Middle frontal gyrus (tissue), 1 donor: Measurements from ENCODE around the gene KLRC3.
"Not testable (repeated sequence)": the region's sequence is repeated elsewhere in the genome, so short reads cannot be mapped to it uniquely, and the experiment has no call there.

Source experiments
- DNase-seq: peaks from one replicate; pipeline ENCODE4 v3.0.0-alpha.2; 2015; ENCODE audit warnings: low spot score; ENCODE audit errors: extremely low spot score

Gene KLRC3

DNA sequence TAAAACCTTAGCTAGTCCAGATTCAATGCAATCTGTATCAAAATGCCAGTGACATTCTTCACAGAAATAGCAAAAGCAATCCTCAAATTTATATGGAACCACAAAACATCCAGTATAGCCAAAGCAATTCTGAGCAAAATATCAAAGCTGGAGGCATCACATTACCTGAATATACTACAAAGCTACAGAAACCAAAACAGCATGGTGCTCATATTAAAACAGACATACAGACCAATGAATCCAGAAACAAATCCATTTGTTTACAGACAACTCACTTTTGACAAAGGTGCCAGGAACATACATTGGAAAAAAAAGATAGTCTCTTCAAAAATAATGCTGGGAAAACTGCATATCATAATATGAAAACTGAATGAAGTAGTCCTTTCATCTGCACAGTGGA is 15.6 kb downstream of the KLRC3 start:
- DNase-seq = no peak

DNA sequence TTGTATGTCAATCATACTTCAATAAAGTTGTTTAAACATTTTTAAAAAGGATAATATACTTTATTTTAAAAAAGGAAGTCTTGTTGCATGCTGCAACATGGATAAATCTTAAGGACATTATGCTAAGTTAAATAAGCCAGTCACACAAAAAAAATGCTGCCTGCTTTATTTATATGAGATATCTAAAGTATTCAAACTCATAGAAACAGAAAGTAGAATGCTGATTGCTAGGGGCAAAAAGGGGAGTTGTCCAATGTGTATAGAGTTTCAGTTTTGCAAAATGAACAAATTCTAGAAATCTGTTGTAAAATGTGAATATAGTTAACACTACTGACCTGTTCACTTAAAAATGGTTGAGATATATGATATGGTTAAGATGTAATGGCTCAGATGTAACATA is 19.6 kb downstream of the KLRC3 start:
- DNase-seq = no peak

DNA sequence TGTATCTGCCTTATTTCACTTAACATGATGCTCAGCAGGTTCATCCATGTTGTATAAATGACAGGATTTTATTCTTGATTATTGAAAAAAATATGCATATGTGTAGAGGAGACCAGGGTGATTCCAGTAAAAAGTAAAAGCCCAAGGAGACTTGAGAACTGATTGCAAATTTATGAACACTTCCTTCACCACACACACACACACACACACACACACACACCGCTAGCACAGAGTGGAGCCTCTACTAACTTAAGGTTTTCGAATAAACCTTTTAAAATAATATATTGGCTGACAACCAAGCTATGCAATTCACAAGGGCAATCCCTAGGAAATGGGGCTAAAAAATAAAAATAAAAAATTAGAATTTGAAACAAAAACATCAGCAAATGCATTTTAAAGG is 22.2 kb downstream of the KLRC3 start:
- no peak for DNase-seq

DNA sequence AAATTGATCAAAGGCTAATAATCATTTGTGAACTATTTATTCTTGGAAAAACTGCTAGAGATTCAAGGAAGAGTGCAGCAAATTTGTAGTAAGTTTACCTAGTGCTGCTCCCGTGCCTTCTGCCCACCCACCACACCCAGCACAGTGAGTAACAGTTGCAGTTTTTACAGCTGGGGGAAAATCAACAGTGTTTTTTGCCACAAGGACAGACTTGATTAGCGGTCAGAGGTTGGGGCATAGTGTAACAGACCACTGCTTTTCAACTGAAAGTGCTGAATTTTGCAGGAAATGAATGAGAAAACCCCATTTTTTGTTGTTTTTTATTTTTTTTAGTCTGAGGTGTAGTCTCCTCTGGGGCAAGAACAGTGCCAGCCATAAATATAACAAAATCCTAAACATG is 23.1 kb downstream of the KLRC3 start:
- DNase-seq = no peak

DNA sequence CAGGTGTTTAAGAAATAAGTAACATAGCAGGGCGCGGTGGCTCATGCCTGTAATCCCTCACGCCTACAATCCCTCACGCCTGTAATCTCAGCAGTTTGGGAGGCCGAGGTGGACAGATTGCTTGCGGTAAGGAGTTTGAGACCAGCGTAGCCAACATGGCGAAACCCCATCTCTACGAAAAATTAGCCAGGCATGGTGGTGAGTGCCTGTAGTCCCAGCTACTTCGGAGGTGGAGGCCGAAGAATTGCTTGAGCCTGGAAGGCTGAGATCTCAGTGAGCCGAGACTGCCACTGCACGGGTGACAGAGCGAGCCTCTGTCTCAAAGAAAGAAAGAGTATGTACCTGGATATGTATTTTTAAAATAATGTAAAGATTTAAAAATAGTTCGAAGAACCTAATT is 24.2 kb downstream of the KLRC3 start:
- DNase-seq = not testable (repeated sequence)

DNA sequence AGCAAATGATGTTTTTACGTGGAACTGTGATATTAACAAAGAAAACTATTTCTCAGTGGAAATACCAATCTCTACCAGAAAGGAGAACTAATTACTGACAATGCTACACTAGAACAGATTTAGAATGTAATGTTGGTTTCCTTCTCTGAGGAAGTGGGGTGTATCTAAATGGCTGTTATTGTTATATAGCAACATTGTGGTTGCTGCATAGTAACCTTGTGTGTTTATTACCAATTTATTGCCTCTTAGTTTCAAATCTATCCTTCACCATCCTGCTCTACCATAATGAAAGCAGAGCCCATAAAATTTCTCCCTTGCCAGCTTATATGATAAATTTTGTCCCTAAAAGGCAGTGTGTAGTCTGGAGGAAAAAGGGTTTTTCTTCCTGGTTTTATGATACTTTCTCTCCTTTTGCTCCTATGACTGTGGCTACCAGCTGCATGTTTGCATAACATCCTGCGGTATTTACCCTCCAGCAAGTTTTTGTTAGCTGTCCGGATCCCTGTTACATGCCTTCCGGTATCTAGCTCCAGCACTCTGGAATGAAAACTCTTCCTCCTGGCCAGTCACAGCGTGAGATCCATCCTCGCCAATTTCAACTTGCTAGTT is 24.9 kb downstream of the KLRC3 start:
- no peak for DNase-seq

DNA sequence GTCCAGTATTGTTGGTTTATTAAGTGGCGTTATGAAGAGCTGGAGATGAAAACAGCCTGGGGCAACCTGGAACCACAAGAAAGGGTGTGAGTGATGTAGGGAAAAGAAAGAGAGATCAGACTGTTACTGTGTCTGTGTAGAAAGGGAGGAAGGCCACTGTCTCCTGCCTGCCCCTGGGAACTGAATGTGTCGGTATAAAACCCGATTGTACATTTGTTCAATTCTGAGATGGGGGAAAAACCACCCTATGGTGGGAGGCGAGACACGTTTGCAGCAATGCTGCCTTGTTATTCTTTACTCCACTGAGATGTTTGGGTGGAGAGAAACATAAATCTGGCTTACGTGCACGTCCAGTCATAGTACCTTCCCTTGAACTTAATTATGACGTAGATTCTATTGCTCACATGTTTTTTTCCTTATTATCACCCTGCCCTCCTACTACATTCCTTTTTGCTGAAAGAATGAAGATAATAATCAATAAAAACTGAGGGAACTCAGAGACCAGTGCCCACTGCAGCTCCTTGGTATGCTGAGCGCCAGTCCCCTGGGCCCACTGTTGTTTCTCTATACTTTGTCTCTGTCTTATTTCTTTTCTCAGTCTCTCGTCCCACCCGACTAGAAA is 25.8 kb downstream of the KLRC3 start:
- DNase-seq = not testable (repeated sequence)

DNA sequence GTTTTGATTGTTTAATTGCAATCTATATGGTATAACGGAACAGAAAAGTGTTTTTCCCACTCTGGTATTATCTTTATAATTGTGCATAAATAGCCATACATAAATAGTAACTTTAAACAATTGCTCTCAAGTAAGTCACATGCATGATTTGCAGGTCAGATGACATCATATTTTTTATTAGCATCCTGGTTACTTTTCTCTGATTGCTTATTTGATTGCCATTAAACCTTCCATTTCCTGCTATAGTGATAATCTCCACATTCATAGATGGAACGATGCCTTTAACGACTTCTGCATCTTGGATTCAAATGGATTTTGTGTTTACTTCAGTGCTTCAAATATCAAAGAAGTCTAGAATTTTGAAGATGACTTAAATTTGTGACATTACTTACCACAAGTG is 27.1 kb downstream of the KLRC3 start:
- DNase-seq = no peak

DNA sequence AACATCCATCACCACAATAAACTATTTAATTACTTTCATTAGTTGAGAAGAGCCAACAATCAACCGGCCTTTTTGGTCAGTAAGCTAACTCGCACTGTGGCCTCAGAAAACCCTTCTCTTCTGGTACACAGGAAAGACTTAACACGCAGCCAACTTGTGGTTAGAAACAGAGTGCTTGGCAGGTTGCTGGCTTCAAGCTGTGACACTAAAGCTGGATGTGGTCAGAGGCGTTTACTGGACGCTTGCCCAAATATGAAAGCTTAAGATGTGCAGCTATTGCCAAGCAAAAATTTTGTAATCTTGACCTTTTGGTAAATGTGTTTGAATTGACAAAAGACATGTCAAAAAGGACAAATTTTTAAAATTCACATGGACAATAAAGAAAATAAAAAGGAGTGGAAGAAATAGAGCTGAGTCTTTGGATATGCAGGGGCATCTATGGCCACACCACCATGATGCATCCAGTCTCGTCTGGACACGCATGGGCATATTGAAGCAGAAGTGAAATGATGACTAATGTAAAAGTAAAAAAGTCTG is 27.9 kb downstream of the KLRC3 start:
- no peak for DNase-seq

DNA sequence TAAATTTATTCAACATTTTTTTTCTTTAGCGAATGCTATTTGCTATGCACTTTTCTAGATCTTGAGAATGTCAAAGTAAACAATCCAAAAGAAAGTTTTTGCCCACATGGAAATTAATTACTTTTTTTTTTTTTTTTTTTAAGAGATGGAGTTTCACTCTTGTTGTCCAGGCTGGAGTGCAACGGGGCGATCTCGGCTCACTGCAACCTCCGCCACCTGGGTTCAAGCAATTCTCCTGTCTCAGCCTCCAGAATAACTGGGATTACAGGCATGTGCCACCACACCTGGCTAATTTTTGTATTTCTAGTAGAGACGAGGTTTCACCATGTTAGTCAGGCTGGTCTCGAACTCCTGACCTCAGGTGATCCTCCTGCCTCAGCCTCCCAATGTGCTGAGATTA is 29.4 kb downstream of the KLRC3 start:
- DNase-seq = not testable (repeated sequence)

DNA sequence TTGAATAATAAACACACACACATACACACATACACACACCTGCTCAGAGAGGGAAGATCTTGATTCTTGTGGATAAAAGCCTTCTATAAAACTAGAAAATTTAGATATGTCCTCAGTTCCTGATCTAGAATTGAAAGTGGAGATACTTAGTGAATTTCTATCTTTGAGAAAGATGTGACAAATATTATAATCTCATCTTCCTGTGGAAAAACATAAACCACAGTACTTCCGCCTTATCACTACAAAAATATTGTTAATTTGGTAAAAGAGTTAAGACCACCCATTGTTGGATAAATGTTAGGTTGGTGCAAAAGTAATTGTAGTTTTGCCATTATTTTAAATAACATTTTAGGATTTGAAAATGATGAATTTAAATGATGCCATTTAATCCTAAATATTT is 30.5 kb downstream of the KLRC3 start, which contains the start of gene KLRK1:
Gene KLRK1 (minus strand): TSS at position 138 of the 400 bp plus-strand sequence. CDS start 1,231 bp downstream, outside the sequence.
- DNase-seq = no peak

DNA sequence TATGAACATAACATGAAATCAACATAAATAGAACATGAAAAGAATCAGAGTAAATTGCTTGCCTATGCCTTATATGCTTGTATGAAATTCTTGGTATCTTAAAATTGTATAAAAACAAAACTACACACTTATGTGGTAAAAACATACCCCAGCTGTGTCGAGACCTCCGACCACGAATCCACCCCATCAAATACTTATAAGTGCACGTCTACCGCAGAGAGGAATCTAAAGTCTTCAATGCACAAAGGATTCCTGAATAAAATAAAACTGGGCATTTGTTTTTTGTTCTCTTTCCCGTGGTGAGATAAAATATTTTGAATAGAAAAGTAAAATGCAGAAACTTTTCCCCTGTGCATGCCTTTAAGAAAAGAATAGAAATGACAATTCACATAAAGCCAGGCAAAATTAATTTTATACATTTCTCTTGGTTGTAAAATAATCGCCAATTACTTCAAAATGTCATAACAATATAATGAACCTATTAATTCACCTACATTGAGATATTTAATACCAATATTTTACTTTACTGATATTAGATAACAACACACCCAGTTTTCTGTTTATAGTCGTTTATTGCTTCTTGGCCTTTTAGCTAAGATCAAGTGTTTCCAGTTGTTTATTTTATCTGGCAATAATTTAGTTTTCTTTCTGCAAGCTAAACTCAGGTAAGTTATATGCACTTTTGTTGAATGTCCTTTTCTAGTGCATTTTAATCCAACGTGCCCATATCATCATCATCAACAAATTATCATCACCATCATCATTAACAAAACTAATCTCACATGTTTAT is 31.6 kb downstream of the KLRC3 start:
- no peak for DNase-seq

DNA sequence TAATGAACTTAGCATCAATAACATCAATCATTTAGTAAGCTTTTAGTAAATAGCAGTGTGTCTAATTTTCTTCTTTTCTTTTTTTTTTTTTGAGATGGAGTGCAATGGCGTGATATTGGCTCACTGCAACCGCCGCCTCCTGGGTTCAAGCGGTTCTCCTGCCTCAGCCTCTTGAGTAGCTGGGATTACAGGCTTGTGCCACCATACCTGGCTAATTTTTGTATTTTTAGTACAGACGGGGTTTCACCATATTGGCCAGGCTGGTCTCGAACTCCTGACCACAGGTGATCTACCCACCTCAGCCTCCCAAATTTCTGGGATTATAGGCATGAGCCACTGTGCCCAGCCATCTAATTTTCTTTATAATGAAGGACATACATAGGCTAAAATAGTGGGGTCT is 32.9 kb downstream of the KLRC3 start:
- not testable (repeated sequence) for DNase-seq

DNA sequence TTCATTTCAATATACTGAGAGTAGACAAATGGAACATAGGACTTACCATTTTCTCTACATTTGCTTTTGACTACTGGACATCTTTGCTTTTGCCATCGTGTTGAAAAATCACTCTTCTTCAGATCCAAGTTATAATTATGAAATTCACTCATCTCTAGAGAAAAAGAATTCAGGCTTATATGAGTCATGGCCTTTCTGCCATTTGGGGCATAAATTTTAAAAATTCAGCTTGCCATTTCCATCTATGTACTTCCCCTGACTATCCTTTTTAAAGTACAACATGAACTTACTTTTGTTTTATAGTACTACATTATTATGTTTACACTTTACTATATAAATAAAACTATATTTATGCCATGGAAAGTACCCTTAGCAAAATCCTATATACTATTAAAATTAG is 33.5 kb downstream of the KLRC3 start:
- DNase-seq = no peak

DNA sequence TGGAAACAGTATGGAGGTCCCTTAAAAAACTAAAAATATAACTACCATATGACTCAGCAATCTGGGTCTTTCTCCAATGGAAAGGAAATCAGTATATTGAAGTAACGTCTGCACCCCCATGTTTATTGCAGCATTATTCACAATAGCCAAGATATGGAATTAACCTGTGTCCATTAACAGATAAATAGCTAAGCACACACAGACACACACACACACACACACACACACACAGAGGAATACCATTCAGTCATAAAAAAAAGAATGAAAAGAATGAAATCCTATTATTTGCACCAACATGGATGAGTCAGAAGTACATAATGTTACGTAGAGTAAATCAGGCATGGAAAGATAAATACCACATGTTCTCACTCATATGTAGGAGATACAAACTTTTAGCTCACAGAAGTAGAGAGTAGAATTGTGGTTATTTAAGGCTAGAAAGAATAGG is 35.2 kb downstream of the KLRC3 start:
- DNase-seq = no peak

DNA sequence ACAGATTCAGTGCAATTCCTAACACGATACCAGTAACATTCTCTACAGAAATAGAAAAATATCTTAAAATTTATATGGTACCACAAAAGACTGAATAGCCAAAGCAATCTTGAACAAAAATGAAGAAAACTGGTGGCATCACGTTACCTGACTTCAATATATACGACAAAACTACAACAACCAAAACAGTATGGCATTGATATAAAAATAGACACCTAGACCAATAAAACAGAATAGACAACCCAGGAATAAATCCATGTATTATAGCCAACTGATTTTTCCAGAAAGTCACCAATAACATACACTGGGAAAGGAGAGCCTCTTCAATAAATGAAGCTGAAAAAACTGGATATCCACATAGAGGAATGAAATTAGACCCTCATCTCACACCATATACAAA is 36.2 kb downstream of the KLRC3 start:
- DNase-seq = no peak

DNA sequence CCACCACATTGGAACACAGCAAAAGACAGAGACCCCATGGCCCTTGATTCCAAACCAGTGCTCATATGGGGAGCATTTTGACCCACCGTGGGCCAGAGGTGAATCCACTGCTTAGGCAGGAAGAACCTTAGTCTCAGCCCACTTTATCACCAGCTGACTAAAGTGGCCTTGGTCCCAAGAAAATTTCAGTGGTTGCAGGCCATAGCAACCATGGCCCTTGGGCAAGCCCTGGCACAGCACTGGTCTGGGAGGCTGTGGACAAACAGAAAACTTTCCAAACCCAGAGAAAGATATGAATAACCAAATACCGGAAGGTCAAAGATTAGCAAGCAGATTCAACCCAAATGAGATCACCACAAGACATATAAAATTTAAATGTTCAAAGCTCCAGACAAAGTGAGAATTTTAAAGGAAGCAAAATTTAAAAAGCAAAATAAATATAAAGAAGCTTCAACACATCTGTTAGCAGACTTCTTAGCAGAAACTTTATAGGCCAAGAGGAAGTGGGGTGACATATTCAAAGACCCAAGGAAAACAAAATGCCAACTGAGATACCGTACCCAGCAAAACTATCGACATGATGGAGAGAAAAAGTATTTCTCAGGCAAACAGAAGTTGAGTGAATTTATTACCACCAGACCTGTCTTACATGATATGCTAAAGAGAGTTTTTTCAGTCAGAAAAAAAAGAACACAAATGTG is 38.3 kb downstream of the KLRC3 start:
- no peak for DNase-seq

DNA sequence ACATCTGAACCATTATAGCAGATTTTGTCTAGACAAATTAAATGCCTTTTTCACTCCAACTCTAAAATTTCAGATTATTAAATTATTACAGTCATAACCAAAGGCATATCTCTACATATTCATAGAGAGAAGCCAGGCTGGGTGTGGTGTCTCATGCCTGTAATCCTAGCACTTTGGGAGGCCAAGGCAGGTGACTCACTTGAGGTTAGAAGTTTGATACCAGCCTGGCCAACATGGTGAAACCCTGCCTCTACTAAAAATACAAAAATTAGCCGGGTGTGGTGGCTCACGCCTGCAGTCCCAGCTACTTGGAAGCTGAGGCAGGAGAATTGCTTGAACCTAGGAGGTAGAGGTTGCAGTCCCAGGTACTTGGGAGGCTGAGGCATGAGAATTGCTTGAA is 41.7 kb downstream of the KLRC3 start:
- not testable (repeated sequence) for DNase-seq

DNA sequence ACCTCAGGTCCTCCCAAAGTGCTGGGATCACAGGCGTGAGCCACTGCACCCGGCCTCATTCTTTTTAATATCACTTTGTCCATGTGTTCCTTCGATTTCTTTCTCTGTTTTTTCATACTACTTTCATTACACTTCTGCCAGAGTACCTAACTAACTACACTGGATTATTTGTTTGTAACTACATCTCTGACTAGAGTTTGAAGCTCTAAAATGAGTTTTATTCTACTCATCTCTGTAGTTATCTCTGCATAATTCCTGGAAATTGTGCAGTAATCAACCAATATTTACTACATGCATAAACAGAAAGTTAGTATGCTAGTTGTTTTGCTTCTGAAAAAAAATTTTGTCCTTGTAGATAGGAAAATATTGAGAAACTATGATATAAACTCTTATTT is 45.8 kb downstream of the KLRC3 start:
- no peak for DNase-seq

DNA sequence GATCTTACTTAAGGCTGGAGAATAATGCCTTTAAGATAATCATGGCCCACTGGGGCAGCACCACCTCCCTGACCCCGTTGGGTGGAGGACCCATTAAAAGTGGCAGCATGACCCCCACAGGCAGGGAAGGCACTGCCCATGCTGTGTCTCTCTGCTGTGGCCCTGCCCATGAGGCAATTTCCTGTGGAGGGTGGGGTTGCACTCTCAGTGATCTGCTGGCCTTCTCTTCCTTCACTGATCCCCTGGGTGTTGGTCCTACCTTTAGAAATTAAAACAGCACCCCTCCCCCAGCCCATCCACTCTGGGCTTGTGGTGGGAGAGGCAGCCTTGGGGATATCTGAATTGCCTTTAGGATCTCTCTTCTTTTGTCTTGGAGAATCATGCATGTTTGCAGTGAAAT is 47.8 kb downstream of the KLRC3 start:
- no peak for DNase-seq

DNA sequence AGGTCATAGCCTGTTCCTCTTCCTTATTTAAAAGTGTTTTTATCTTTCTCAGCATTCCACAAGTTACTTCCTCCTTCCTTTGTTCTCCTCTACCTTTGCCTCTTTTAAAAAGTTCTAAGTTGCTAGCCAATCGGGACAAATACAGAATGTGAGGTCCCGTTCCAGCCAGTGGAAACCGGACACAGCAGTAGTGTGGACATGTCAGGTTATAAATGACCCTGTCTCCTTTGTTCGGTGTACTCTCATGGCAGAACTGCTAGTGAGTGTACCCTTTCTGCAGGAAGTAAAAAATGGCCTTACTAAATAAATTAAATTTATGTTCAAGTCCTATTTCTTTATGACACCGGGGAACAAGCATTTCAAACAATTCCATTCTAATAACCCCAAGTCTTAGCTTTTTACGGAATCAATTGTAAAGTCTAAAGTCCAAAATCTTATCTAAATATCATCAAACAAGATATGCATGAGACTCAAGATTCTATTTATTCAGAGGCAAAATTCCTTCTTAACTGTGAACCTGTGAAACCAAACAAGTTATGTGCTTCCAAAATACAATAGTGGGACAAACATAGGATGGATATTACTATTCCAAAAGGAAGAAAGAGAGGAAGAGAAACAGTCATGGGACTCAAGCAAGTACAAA is 48.4 kb downstream of the KLRC3 start:
- DNase-seq = not testable (repeated sequence)
